Endothelial cell (in vitro differentiated cells): ENCODE results near the gene PLXNB3. TPM values are rescaled to one million over a fixed set of nuclear protein-coding genes. Genes with fewer than 3 reads are reported as not detected.

Source experiments
- DNase-seq: peaks from one replicate; pipeline ENCODE4 v3.0.0; 2021; ENCODE audit warnings: low spot score
- H3K27ac Mint-ChIP-seq: one replicate; pipeline ENCODE4 v1.8.0; 2021; ENCODE audit warnings: mixed read lengths, inconsistent platforms; ENCODE audit not compliant: unreplicated experiment
- H3K27me3 Mint-ChIP-seq: one replicate; pipeline ENCODE4 v1.8.0; 2021; ENCODE audit warnings: mild to moderate bottlenecking, moderate library complexity, mixed read lengths, inconsistent platforms; ENCODE audit not compliant: unreplicated experiment
- H3K36me3 Mint-ChIP-seq: one replicate; pipeline ENCODE4 v1.8.0; 2021; ENCODE audit warnings: mild to moderate bottlenecking, low read depth, mixed read lengths, inconsistent platforms; ENCODE audit not compliant: unreplicated experiment
- H3K4me1 Mint-ChIP-seq: one replicate; pipeline ENCODE4 v1.8.0; 2021; ENCODE audit warnings: mild to moderate bottlenecking, mixed read lengths, inconsistent platforms; ENCODE audit not compliant: unreplicated experiment
- H3K4me3 Mint-ChIP-seq: one replicate; pipeline ENCODE4 v1.8.0; 2021; ENCODE audit warnings: mild to moderate bottlenecking, mixed read lengths, inconsistent platforms; ENCODE audit not compliant: unreplicated experiment
- H3K9me3 Mint-ChIP-seq: one replicate; pipeline ENCODE4 v1.8.0; 2021; ENCODE audit warnings: mixed read lengths, inconsistent platforms; ENCODE audit not compliant: unreplicated experiment
- total RNA-seq: library from RNA; stranded (reverse); fragmentation: NEBNext Ultra II Directional; extraction: Animal tissue kit (Norgen Biotek cat#: 25700); gene quantifications from one replicate; pipeline ENCODE4 v1.2.1, GENCODE V29; 2021; ENCODE audit not compliant: unreplicated experiment
- TF ChIP-seq, protein P1 (sequence below): fragments of 200-600 bp; sonication (generic); IDR thresholded peaks from one replicate; pipeline ENCODE4 v1.5.0; 2021; ENCODE audit warnings: antibody characterized with exemption; ENCODE audit not compliant: unreplicated experiment

The PLXNB3 gene
- total RNA-seq, 1 donor from 2014 or later, result 11.2 TPM

DNA sequence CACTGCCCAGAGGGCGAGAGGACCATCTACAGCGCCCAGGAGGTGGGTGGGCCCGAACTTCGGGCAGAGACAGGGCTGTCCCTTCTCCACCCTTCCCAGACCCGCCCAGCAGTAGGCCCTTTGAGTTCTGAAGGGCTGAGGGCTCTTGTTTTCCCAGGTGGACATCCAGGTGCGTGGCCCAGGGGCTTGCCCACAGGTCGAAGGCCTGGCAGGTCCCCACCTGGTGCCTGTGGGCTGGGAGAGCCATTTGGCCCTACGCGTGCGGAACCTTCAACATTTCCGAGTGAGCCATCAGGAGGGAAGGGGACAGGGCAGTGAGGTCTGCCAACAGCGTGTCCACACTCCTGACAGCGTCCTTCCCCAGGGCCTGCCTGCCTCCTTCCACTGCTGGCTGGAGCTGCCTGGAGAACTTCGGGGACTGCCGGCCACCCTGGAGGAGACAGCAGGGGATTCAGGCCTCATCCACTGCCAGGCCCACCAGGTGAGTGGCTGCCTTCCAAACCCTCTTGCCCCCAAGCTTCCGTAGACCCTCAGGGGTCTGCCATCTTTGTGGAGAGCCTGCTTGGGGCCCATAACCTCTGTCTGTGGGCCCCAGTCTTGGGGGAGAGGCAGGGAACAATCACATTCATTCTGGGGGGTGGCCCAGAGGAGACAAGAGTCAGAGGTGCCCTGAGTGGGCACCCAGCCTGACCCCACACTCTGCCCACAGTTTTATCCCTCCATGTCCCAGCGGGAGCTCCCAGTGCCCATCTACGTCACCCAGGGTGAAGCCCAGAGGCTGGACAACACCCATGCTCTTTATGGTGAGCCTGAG is 6.8 kb downstream of the PLXNB3 start:
- H3K27ac Mint-ChIP-seq, result no peak overlapping the region
- TF ChIP-seq, protein P1, sequence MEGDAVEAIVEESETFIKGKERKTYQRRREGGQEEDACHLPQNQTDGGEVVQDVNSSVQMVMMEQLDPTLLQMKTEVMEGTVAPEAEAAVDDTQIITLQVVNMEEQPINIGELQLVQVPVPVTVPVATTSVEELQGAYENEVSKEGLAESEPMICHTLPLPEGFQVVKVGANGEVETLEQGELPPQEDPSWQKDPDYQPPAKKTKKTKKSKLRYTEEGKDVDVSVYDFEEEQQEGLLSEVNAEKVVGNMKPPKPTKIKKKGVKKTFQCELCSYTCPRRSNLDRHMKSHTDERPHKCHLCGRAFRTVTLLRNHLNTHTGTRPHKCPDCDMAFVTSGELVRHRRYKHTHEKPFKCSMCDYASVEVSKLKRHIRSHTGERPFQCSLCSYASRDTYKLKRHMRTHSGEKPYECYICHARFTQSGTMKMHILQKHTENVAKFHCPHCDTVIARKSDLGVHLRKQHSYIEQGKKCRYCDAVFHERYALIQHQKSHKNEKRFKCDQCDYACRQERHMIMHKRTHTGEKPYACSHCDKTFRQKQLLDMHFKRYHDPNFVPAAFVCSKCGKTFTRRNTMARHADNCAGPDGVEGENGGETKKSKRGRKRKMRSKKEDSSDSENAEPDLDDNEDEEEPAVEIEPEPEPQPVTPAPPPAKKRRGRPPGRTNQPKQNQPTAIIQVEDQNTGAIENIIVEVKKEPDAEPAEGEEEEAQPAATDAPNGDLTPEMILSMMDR, result no peak
- no peak for DNase-seq
- no peak overlapping the region for H3K4me3 Mint-ChIP-seq
- peaks cover 2% of the 10 kb centered on the region for H3K4me1 Mint-ChIP-seq
- no peaks in the 10 kb centered on the region for H3K9me3 Mint-ChIP-seq
- no peaks in the 10 kb centered on the region for H3K36me3 Mint-ChIP-seq
- H3K27me3 Mint-ChIP-seq, result peaks cover 5% of the 10 kb centered on the region

- Mint-ChIP-seq H3K4me3 (no peak overlapping the region), H3K4me1 (no peaks in the 10 kb centered on the region), H3K9me3 (no peaks in the 10 kb centered on the region), H3K27me3 (peaks cover 5% of the 10 kb centered on the region), H3K36me3 (no peaks in the 10 kb centered on the region), H3K27ac (no peak overlapping the region)
- no peak for DNase-seq
- TF ChIP-seq, protein P1, result no peak
Measured at GRCh38 chrX:153771415-153772315, 7.6 kb downstream of the PLXNB3 start.

- H3K9me3 Mint-ChIP-seq, result no peaks in the 10 kb centered on the region
- H3K4me1 Mint-ChIP-seq, result no peaks in the 10 kb centered on the region
- H3K4me3 Mint-ChIP-seq, result no peak overlapping the region
- no peaks in the 10 kb centered on the region for H3K36me3 Mint-ChIP-seq
- H3K27me3 Mint-ChIP-seq, result peaks cover 5% of the 10 kb centered on the region
- TF ChIP-seq, protein P1, result no peak
- H3K27ac Mint-ChIP-seq, result no peak overlapping the region
- DNase-seq, result no peak
Measured at GRCh38 chrX:153772316-153773217, 8.5 kb downstream of the PLXNB3 start.

DNA sequence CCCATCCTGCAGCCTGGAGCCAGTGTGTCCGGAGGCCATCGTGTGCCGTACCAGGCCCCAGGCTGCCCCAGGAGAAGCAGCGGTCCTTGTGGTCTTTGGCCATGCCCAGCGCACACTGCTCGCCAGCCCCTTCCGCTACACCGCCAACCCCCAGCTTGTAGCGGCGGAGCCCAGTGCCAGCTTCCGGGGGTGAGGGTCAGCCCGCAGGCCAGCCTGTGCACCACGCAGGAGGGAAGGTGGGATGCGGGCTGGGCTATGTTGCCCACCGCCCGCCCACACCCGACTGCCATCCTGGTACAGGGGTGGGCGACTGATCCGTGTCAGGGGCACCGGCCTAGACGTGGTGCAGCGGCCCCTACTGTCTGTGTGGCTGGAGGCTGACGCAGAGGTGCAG is 9.2 kb downstream of the PLXNB3 start:
- TF ChIP-seq, protein P1, result no peak
- no peak for DNase-seq
- H3K9me3 Mint-ChIP-seq, result no peaks in the 10 kb centered on the region

More for the DNA sequence above, 9.2 kb downstream of the PLXNB3 start:
- Mint-ChIP-seq H3K27me3 (peaks cover 5% of the 10 kb centered on the region), H3K4me1 (no peaks in the 10 kb centered on the region), H3K36me3 (no peaks in the 10 kb centered on the region), H3K27ac (no peak overlapping the region), H3K4me3 (no peak overlapping the region)
